ENCODE data around the gene GP2. TPM values are rescaled to one million over a fixed set of nuclear protein-coding genes. Genes with fewer than 3 reads are reported as not detected.

Gene GP2
- polyA plus RNA-seq, 1 of the 3 experiments (the other 2 are of a cell fraction): not detected

DNA sequence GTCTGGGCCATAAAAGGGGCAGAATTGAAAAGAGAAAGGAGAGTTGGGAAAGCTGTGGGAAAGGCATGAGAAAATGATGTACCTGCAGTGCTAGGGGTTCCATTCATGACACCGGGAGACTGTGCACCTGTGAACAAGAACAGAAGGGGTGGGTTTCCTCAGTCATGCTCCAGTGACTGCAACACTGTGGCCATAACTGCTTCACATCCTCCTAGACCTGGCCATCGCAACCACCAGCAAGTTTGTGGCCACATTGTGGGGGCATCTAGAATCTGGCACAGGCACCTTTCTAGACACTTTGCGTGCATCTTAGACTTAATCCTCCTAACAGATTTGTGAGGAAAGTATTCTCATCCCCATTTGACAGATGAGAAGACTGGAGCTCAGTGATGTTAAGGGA is 12.7 kb downstream of the GP2 start:
- no peaks in the 10 kb centered on the region for H3K36me3 ChIP-seq (replicated peaks in 1 of 2; ENCODE audit: control insufficient read depth in 1 of 2, insufficient read depth in 2 of 2, low read length in 1 of 2)
- no peaks in the 10 kb centered on the region for H4K20me1 ChIP-seq (ENCODE audit: insufficient read depth)
- 25% methylated on average over 3 of the region's 3 CpGs for WGBS (ENCODE audit: low lambda C conversion rate)
- H3F3A ChIP-seq (replicated peaks; ENCODE audit: insufficient read depth): no peaks in the 10 kb centered on the region
- no peak for DNase-seq
- no peaks in the 10 kb centered on the region for H3K9me2 ChIP-seq
- H2AFZ ChIP-seq (ENCODE audit: low read depth): no peak overlapping the region
- H3K79me2 ChIP-seq (ENCODE audit: insufficient read depth): no peaks in the 10 kb centered on the region
- H3K9ac ChIP-seq: no peak overlapping the region
- CTCF ChIA-PET: interaction anchor here (1.7 to 4.6 kb wide), 3 partner anchors 14 to 415 kb away, joined by 4 to 32 read pairs (median 9); no protein-coding TSS in a partner anchor
- H3K27me3 ChIP-seq (ENCODE audit: insufficient read depth): no peaks in the 10 kb centered on the region
- TF ChIP-seq SIN3A (IDR thresholded peaks at IDR 0.05; ENCODE audit: borderline replicate concordance, low read depth, low read length) (no peak), FOSL2 (IDR thresholded peaks at IDR 0.05; ENCODE audit: borderline replicate concordance, low read depth) (no peak), RAD21 (IDR thresholded peaks at IDR 0.05; ENCODE audit: low read length) (no peak), NRF1 (IDR thresholded peaks at IDR 0.05; ENCODE audit: low read depth, low read length) (no peak), NFIC (IDR thresholded peaks at IDR 0.05; ENCODE audit: borderline replicate concordance) (no peak), GATA2 (CRISPR knock-in tag; IDR thresholded peaks at IDR 0.05) (no peak), CHD2 (IDR thresholded peaks at IDR 0.05; ENCODE audit: low read length, partially characterized antibody) (no peak), FOXM1 (IDR thresholded peaks at IDR 0.05; ENCODE audit: low read depth) (no peak), EZH2phosphoT487 (IDR thresholded peaks at IDR 0.05; ENCODE audit: borderline replicate concordance, low read depth) (no peak), MEF2A (IDR thresholded peaks at IDR 0.05; ENCODE audit: borderline replicate concordance, low read depth) (no peak), TEAD4 (IDR thresholded peaks at IDR 0.05; ENCODE audit: borderline replicate concordance, insufficient read depth) (no peak), MXI1 (IDR thresholded peaks at IDR 0.05; ENCODE audit: low read depth, low read length) (no peak), EP300 (IDR thresholded peaks at IDR 0.05; ENCODE audit: borderline replicate concordance in 1 of 2, low read depth in 1 of 2, low read length in 1 of 2) (no peak), JUND (IDR thresholded peaks at IDR 0.05) (no peak)
- TF ChIP-seq, protein P1, sequence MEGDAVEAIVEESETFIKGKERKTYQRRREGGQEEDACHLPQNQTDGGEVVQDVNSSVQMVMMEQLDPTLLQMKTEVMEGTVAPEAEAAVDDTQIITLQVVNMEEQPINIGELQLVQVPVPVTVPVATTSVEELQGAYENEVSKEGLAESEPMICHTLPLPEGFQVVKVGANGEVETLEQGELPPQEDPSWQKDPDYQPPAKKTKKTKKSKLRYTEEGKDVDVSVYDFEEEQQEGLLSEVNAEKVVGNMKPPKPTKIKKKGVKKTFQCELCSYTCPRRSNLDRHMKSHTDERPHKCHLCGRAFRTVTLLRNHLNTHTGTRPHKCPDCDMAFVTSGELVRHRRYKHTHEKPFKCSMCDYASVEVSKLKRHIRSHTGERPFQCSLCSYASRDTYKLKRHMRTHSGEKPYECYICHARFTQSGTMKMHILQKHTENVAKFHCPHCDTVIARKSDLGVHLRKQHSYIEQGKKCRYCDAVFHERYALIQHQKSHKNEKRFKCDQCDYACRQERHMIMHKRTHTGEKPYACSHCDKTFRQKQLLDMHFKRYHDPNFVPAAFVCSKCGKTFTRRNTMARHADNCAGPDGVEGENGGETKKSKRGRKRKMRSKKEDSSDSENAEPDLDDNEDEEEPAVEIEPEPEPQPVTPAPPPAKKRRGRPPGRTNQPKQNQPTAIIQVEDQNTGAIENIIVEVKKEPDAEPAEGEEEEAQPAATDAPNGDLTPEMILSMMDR (IDR thresholded peaks at IDR 0.05): no peak
- TF ChIP-seq, protein P2, sequence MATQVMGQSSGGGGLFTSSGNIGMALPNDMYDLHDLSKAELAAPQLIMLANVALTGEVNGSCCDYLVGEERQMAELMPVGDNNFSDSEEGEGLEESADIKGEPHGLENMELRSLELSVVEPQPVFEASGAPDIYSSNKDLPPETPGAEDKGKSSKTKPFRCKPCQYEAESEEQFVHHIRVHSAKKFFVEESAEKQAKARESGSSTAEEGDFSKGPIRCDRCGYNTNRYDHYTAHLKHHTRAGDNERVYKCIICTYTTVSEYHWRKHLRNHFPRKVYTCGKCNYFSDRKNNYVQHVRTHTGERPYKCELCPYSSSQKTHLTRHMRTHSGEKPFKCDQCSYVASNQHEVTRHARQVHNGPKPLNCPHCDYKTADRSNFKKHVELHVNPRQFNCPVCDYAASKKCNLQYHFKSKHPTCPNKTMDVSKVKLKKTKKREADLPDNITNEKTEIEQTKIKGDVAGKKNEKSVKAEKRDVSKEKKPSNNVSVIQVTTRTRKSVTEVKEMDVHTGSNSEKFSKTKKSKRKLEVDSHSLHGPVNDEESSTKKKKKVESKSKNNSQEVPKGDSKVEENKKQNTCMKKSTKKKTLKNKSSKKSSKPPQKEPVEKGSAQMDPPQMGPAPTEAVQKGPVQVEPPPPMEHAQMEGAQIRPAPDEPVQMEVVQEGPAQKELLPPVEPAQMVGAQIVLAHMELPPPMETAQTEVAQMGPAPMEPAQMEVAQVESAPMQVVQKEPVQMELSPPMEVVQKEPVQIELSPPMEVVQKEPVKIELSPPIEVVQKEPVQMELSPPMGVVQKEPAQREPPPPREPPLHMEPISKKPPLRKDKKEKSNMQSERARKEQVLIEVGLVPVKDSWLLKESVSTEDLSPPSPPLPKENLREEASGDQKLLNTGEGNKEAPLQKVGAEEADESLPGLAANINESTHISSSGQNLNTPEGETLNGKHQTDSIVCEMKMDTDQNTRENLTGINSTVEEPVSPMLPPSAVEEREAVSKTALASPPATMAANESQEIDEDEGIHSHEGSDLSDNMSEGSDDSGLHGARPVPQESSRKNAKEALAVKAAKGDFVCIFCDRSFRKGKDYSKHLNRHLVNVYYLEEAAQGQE (IDR thresholded peaks at IDR 0.05; ENCODE audit: low read depth, low read length): no peak
- TF ChIP-seq, protein P3, sequence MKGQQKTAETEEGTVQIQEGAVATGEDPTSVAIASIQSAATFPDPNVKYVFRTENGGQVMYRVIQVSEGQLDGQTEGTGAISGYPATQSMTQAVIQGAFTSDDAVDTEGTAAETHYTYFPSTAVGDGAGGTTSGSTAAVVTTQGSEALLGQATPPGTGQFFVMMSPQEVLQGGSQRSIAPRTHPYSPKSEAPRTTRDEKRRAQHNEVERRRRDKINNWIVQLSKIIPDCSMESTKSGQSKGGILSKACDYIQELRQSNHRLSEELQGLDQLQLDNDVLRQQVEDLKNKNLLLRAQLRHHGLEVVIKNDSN (IDR thresholded peaks at IDR 0.05; ENCODE audit: borderline replicate concordance, low read depth): no peak
- TF ChIP-seq, protein P4, sequence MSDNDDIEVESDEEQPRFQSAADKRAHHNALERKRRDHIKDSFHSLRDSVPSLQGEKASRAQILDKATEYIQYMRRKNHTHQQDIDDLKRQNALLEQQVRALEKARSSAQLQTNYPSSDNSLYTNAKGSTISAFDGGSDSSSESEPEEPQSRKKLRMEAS (IDR thresholded peaks at IDR 0.05; ENCODE audit: low read depth): no peak
- TF ChIP-seq, protein P5, sequence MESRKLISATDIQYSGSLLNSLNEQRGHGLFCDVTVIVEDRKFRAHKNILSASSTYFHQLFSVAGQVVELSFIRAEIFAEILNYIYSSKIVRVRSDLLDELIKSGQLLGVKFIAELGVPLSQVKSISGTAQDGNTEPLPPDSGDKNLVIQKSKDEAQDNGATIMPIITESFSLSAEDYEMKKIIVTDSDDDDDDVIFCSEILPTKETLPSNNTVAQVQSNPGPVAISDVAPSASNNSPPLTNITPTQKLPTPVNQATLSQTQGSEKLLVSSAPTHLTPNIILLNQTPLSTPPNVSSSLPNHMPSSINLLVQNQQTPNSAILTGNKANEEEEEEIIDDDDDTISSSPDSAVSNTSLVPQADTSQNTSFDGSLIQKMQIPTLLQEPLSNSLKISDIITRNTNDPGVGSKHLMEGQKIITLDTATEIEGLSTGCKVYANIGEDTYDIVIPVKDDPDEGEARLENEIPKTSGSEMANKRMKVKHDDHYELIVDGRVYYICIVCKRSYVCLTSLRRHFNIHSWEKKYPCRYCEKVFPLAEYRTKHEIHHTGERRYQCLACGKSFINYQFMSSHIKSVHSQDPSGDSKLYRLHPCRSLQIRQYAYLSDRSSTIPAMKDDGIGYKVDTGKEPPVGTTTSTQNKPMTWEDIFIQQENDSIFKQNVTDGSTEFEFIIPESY (IDR thresholded peaks at IDR 0.05; ENCODE audit: borderline replicate concordance, low read depth): no peak
- H3K4me2 ChIP-seq: no peak overlapping the region
- H3K4me1 ChIP-seq (ENCODE audit: control insufficient read depth in 1 of 2, insufficient read depth in 2 of 2, low read depth in 1 of 2, low read length in 1 of 2): no peaks in the 10 kb centered on the region
- H3K4me3 ChIP-seq (ENCODE audit: low read depth in 2 of 2, low read length in 1 of 2): no peak overlapping the region
- no peaks in the 10 kb centered on the region for H3K9me3 ChIP-seq
- H3K27ac ChIP-seq (ENCODE audit: low read depth in 2 of 2, low read length in 1 of 2): no peak overlapping the region
- POLR2A ChIA-PET: no interaction called here

All from SK-N-SH (cell line).